ENCODE measurements around the gene MLN.

DNA sequence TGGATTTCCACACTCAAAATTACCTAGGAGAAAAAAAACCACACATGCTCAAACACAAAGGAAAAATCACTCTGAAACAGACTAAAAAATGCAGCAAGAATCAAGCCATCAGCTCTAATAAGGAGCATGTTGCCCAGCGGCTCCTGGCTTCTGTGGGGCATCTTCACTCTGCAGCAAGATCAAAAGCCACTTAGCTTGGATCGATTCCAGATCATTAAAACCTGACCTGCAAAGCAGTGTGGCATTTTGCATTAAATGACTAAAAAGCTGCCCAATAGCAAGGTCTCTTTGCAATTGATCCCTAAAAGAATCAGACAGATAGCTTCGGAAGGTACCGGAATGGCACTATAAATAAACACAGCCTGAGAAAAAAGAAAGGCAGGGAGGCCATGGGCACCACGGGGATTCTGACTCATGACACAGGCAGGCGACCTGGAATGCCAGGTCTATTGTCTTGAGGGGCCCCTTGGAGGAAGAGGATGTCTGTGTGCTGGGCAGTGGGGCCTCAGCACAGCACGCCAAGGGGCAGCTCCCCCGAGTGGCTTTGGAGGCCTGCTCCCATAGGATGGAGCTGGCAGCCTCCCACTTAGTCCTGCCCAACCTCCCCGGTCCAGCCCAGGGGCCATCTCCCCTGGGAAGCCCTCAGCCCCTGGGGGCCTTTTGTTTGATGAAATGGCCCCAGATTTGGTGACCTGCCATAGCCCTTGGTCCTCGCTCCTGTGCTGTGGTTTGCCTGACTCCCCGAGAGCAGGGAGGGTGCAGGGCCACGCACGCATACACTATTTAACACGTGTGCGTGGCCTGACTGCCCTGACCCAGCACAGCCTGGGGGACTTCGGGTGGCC is 22.4 kb downstream of the MLN start:
- TF ChIP-seq, protein P1, sequence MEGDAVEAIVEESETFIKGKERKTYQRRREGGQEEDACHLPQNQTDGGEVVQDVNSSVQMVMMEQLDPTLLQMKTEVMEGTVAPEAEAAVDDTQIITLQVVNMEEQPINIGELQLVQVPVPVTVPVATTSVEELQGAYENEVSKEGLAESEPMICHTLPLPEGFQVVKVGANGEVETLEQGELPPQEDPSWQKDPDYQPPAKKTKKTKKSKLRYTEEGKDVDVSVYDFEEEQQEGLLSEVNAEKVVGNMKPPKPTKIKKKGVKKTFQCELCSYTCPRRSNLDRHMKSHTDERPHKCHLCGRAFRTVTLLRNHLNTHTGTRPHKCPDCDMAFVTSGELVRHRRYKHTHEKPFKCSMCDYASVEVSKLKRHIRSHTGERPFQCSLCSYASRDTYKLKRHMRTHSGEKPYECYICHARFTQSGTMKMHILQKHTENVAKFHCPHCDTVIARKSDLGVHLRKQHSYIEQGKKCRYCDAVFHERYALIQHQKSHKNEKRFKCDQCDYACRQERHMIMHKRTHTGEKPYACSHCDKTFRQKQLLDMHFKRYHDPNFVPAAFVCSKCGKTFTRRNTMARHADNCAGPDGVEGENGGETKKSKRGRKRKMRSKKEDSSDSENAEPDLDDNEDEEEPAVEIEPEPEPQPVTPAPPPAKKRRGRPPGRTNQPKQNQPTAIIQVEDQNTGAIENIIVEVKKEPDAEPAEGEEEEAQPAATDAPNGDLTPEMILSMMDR (IDR thresholded peaks at IDR 0.05), result no peak
- TF ChIP-seq POLR2A (IDR thresholded peaks at IDR 0.05), result no peak
